Endothelial cell of umbilical vein (primary cell): ENCODE data around the gene SPEF1. TPM values are rescaled to one million over a fixed set of nuclear protein-coding genes. Genes with fewer than 3 reads are reported as not detected.

ENCODE experiments used
- BruUV-seq: library from RNA; stranded (reverse); fragments of 400-500 nt; replicated peaks from 2 replicates; lab custom pipeline; 2021; lab: Mats Ljungman, UMichigan
- CTCF ChIA-PET: fragments of 300-600, 350-600 bp; sonication (Branson Sonifier 250); formaldehyde crosslinking; loops from one replicate; lab custom pipeline; 2021; ENCODE audit warnings: antibody characterized with exemption, inconsistent platforms; lab: Charles Lee
- POLR2A ChIA-PET: fragments of 300-600, 350-600 bp; sonication (Branson Sonifier 250); formaldehyde crosslinking; loops from one replicate; lab custom pipeline; 2021; ENCODE audit warnings: antibody characterized with exemption, inconsistent platforms; lab: Charles Lee
- DNase-seq: peaks from one replicate; pipeline ENCODE4 v3.0.0-alpha.2; 2011; ENCODE audit warnings: low read depth, low spot score
- FAIRE-seq: peaks from 2 replicates; lab custom pipeline; 2011; peaks lifted over from hg19 to GRCh38; lab: Jason Lieb, UNC
- H2AFZ ChIP-seq: 2 replicates; pipeline ENCODE4 v1.6.0; 2012; ENCODE audit warnings: low read depth, low read length, control low read depth, inconsistent platforms
- H3K27ac ChIP-seq: 2 replicates; pipeline ENCODE4 v1.5.1; 2011; ENCODE audit warnings: low read depth, mild to moderate bottlenecking, control low read depth, low read length, moderate library complexity; ENCODE audit not compliant: insufficient read depth
- H3K27me3 ChIP-seq, 2 experiments: 2 replicates each; pipeline versions ENCODE4 v1.6.0 to v1.6.1; 2011; ENCODE audit warnings: low read length in 2 of 2, mixed read lengths in 1 of 2; ENCODE audit not compliant: control insufficient read depth in 2 of 2, insufficient read depth in 2 of 2
- H3K36me3 ChIP-seq, 2 experiments: 2 replicates in 1 of 2; 3 replicates in 1 of 2; pipeline ENCODE4 v1.5.1; 2011; ENCODE audit warnings: low read length in 2 of 2, mild to moderate bottlenecking in 1 of 2, moderate library complexity in 1 of 2; ENCODE audit not compliant: control insufficient read depth in 2 of 2, insufficient read depth in 2 of 2; ENCODE audit errors: extremely low read depth in 1 of 2
- H3K4me1 ChIP-seq: 3 replicates; pipeline ENCODE4 v1.5.1; 2011; ENCODE audit warnings: mild to moderate bottlenecking, low read length; ENCODE audit not compliant: control insufficient read depth, insufficient read depth; ENCODE audit errors: extremely low read depth
- H3K4me2 ChIP-seq: 2 replicates; pipeline ENCODE4 v1.6.1; 2011; ENCODE audit warnings: low read length, control low read depth, mixed read lengths; ENCODE audit not compliant: insufficient read depth
- H3K4me3 ChIP-seq, 3 experiments: fragments of 200-600 bp in 1 of 3; sonication (generic), shearing (Covaris generic) in 1 of 3; replicated peaks in 1 of 3; 2 replicates each; pipeline ENCODE4 v1.5.1; 2011 to 2016; ENCODE audit warnings: control low read depth in 3 of 3, low read length in 3 of 3, mild to moderate bottlenecking in 2 of 3, inconsistent platforms in 1 of 3, low read depth in 1 of 3, moderate library complexity in 1 of 3; ENCODE audit not compliant: insufficient read depth in 1 of 3
- H3K79me2 ChIP-seq: 2 replicates; pipeline ENCODE4 v1.6.0; 2012; ENCODE audit warnings: low read length, inconsistent platforms; ENCODE audit not compliant: control insufficient read depth, insufficient read depth
- H3K9ac ChIP-seq: replicated peaks from 2 replicates; pipeline ENCODE3; 2011; ENCODE audit warnings: low read length, control low read depth; ENCODE audit not compliant: insufficient read depth; ENCODE audit errors: extremely low read depth
- H3K9me1 ChIP-seq: replicated peaks from 3 replicates; pipeline ENCODE4 v1.6.0; 2011; ENCODE audit warnings: mild to moderate bottlenecking, low read length; ENCODE audit not compliant: control insufficient read depth, insufficient read depth; ENCODE audit errors: extremely low read depth
- H3K9me3 ChIP-seq: replicated peaks from 2 replicates; pipeline ENCODE4 v1.5.1; 2012; ENCODE audit warnings: low read length, inconsistent platforms; ENCODE audit not compliant: control insufficient read depth, insufficient read depth
- H4K20me1 ChIP-seq: replicated peaks from 2 replicates; pipeline ENCODE3; 2011; ENCODE audit warnings: mild to moderate bottlenecking, low read length; ENCODE audit not compliant: control insufficient read depth, insufficient read depth; ENCODE audit errors: extremely low read depth
- EZH2 ChIP-seq: IDR thresholded peaks from 2 replicates; pipeline ENCODE4 v1.6.1; 2012; ENCODE audit warnings: borderline replicate concordance, low read depth, mild to moderate bottlenecking, moderate library complexity, low read length, inconsistent platforms; ENCODE audit not compliant: severe bottlenecking
- FOS ChIP-seq: IDR thresholded peaks from 2 replicates; pipeline ENCODE4 v1.6.1; 2011; ENCODE audit warnings: mild to moderate bottlenecking, low read length, moderate library complexity, borderline replicate concordance; ENCODE audit not compliant: insufficient read depth
- GATA2 ChIP-seq: IDR thresholded peaks from 2 replicates; pipeline ENCODE4 v1.7.0; 2011; ENCODE audit warnings: low read depth, mild to moderate bottlenecking, moderate library complexity, mixed read lengths, low read length; ENCODE audit not compliant: insufficient read length, insufficient read depth
- JUN ChIP-seq: IDR thresholded peaks from 2 replicates; pipeline ENCODE4 v1.6.1; 2011; ENCODE audit warnings: borderline replicate concordance, low read depth; ENCODE audit not compliant: insufficient read length, insufficient read depth
- MYC ChIP-seq: IDR thresholded peaks from one replicate; pipeline ENCODE4 v1.6.1; 2011; ENCODE audit warnings: mild to moderate bottlenecking, low read depth, low read length
- POLR2A ChIP-seq: IDR thresholded peaks from 2 replicates; pipeline ENCODE4 v1.6.1; 2012; ENCODE audit warnings: low read depth, mild to moderate bottlenecking, control low read depth, low read length
- POLR2AphosphoS5 ChIP-seq: IDR thresholded peaks from 2 replicates; pipeline ENCODE4 v1.6.1; 2012; ENCODE audit warnings: low read depth, mild to moderate bottlenecking, control low read depth, low read length, moderate library complexity; ENCODE audit not compliant: insufficient read depth
- dilution Hi-C: fragments of 300-500 bp; cut with MboI; formaldehyde crosslinking; loops from one replicate; pipeline ENCODE4 v1.15.0; 2019; ENCODE audit warnings: low sequenced_read_pairs; ENCODE audit not compliant: extremely low pct_ligation_motif_present
- intact Hi-C: fragments of 100-400 bp; cut with micrococcal nuclease; formaldehyde crosslinking; loops from one replicate; pipeline ENCODE4 v1.10.0; 2022
- polyA plus RNA-seq, 4 experiments: library from polyadenylated mRNA; depleted of rRNA in 3 of 4; stranded (reverse) in 3 of 4; unstranded in 1 of 4; fragments of >200 nt; gene quantifications; 2 replicates each; pipeline versions ENCODE4 v1.2.1 to v1.2.3, GENCODE V29; 2011 to 2012; ENCODE audit warnings: missing spikeins in 1 of 4
- total RNA-seq: library from RNA; stranded (reverse); gene quantifications from 2 replicates; pipeline ENCODE4 v1.2.3, GENCODE V29; 2021
- TF ChIP-seq, protein P1 (sequence below): IDR thresholded peaks from 2 replicates; pipeline ENCODE4 v1.6.1; 2011; ENCODE audit not compliant: insufficient read depth, insufficient read length
- TF ChIP-seq, protein P2 (sequence below), 2 donors: IDR thresholded peaks; 1 replicate in 1 of 2; 2 replicates in 1 of 2; pipeline ENCODE4 v1.5.1; 2011; ENCODE audit warnings: low read length in 2 of 2, mild to moderate bottlenecking in 2 of 2, moderate library complexity in 2 of 2, control low read depth in 1 of 2, inconsistent platforms in 1 of 2, low read depth in 1 of 2; ENCODE audit not compliant: insufficient read depth in 1 of 2; ENCODE audit errors: extremely low read depth in 1 of 2

The SPEF1 gene
- total and polyA plus RNA-seq, 2 donors (not counting 3 experiments of a cell fraction or from before 2014, with no cell fraction given) = 0.07 to 0.44 TPM

DNA sequence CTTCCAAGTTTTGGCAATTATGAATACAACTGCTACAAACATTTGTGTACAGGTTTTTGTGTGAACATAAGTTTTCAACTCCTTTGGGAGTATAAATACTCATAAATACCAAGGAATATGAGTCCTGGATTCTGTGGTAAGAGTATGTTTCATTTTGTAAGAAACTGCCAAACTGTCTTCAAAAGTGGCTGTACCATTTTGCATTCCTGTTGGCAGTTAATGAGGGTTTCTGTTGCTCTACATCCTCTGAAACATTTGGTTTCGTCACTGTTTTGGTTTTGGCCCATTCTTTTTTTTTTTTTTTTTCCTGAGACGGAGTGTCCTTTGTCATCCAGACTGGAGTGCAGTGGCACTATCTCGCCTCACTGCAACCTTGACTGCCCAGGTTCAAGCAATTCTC lies 47.5 kb upstream of the SPEF1 start:
- Histone ChIP-seq H3K27me3 (no peaks in the 10 kb centered on the region), H3K27ac (no peak overlapping the region), H2AFZ (no peak overlapping the region), H3K4me1 (no peaks in the 10 kb centered on the region), H3K36me3 (peaks cover 0 to 16% of the 10 kb centered on the region in 2 experiments), H4K20me1 (no peaks in the 10 kb centered on the region), H3K9ac (no peak overlapping the region), H3K9me1 (no peaks in the 10 kb centered on the region), H3K79me2 (no peaks in the 10 kb centered on the region), H3K9me3 (no peaks in the 10 kb centered on the region), H3K4me3 (no peak overlapping the region), H3K4me2 (no peak overlapping the region)
- ChIA-PET POLR2A (interaction anchor here (0.7 kb wide), 1 partner anchor 185 kb away, joined by 5 read pairs; no protein-coding TSS in a partner anchor), CTCF (interaction anchor here (1.0 kb wide), 1 partner anchor 26 kb away, joined by 3 read pairs; no protein-coding TSS in a partner anchor)
- TF ChIP-seq JUN (no peak), GATA2 (no peak), MYC (no peak), FOS (no peak), EZH2 (no peak), POLR2A (no peak), POLR2AphosphoS5 (no peak)
- TF ChIP-seq, protein P1, sequence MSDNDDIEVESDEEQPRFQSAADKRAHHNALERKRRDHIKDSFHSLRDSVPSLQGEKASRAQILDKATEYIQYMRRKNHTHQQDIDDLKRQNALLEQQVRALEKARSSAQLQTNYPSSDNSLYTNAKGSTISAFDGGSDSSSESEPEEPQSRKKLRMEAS = no peak
- TF ChIP-seq, protein P2, sequence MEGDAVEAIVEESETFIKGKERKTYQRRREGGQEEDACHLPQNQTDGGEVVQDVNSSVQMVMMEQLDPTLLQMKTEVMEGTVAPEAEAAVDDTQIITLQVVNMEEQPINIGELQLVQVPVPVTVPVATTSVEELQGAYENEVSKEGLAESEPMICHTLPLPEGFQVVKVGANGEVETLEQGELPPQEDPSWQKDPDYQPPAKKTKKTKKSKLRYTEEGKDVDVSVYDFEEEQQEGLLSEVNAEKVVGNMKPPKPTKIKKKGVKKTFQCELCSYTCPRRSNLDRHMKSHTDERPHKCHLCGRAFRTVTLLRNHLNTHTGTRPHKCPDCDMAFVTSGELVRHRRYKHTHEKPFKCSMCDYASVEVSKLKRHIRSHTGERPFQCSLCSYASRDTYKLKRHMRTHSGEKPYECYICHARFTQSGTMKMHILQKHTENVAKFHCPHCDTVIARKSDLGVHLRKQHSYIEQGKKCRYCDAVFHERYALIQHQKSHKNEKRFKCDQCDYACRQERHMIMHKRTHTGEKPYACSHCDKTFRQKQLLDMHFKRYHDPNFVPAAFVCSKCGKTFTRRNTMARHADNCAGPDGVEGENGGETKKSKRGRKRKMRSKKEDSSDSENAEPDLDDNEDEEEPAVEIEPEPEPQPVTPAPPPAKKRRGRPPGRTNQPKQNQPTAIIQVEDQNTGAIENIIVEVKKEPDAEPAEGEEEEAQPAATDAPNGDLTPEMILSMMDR (IDR thresholded peaks at IDR 0.05; ENCODE audit: extremely low read depth in 1 of 2, insufficient read depth in 1 of 2, low read depth in 1 of 2, low read length in 2 of 2) = no peak
- DNase-seq = no peak
- intact Hi-C loops (no loop called here), dilution Hi-C loops (no loop called here)
- no peak for FAIRE-seq
- BruUV-seq = no TSS peak
